ENCODE measurements around the gene MYH16. TPM values are rescaled to one million over a fixed set of nuclear protein-coding genes. Genes with fewer than 3 reads are reported as not detected.
"Not testable (repeated sequence)": the region's sequence is repeated elsewhere in the genome, so short reads cannot be mapped to it uniquely, and the experiment has no call there.

MYH16 gene
- total RNA-seq, 1 experiment from 2014 or later: 0.78 TPM

DNA sequence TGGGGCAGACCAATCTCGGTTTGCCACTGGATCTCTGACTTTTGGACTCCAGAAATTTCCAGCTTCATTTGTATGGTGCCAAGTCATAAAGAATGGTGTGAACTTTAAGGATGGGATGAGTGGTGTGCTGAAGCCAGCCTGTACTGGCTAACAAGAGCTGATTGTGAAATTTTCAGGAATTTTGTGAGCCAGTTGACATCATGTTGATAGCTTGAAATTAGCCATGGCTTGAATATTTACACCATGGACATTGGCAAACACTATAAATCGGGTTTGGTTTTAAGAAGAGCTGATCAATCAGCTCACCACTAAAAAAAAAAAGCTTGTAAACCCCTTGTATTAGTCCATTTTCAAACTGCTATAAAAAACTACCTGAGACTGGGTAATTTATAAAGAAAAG lies 14.1 kb upstream of the MYH16 start:
- no peak for DNase-seq (ENCODE audit: low spot score)

DNA sequence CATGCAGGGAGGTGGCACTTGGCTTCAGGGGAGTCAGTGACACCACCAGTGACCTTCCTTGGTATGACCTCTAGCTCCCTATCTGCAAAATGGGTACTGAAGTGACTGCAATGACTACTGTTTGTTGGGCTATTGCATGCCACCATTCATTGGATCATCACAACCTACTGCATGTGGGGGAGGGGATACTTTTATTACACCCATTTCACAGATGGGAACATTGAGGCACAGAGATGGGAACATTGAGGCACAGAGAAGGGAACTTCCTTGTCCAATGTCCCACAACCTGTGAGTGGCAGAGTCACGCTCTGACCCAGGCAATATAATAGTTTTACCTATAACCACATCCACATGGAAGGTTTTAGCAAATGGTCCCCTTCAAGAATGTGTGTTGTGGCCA lies 12.2 kb upstream of the MYH16 start:
- DNase-seq (ENCODE audit: low spot score): no peak

DNA sequence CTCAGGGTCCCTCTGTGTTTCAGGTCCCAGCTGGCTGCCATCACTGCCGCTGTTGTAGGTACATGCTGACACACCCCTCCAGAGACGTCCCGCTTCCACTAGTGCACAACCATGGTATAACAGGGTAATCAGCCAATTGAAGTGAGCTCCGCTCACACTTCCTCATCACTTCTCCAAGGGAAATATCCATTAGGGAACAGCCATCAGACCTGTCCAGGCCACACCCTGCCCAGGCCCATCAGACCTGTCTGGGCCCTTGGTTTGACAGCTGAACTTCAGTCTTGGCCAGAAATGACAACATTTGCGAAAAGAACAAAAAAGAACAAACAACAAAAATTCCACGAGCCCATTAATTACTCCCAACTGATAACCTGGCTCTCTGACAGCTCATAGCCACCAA lies 11.0 kb upstream of the MYH16 start:
- DNase-seq (ENCODE audit: low spot score): no peak

DNA sequence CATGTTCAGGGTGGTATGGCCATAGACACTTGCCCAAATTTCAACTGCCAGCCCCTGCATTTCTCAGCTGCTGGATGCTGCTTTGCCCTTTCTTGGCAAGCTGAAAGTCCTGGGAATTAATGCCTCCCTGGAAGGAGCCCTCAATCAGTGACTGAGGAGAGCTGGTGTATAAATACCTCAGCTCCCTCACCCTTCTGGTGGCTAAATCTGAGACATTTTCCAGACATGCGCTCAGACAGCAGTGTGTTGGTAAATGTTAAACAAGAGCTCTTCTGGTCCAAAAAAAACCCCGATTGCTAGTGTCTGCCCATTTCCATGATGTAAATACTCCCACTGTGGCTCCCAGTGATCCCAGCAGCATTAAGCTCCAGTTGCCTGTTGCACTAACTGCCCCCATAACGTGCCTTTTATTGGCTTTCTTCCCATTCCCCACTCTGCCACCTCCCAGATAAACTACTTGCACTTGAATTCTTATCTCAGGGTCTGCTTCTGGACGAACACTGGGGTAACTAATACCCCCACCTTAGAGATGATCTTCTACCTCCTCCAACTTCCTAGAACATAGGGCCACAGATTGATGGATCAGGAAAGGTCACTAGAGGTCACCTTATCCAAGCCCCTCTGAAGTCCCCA lies 6.7 kb upstream of the MYH16 start:
- no peak for DNase-seq (ENCODE audit: low spot score)

DNA sequence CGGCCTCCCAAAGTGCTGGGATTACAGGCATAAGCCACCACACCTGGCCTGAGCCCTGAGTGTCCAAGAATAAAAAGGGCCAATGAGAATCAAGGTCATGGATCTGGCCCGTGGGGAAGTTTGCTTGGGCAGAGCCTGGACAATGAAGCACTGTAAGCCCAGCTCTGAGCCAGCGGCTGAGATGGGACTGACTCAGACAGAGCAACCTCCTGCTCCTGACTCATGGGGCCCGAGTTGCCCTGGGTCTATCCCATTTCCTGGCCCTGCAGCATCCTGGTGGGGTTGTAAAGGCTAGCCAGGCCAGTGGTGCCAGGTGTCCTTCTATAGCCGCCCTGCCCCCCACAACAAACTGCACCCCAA lies 5.2 kb upstream of the MYH16 start:
- peak; percentile 97 for DNase-seq (ENCODE audit: low spot score)

DNA sequence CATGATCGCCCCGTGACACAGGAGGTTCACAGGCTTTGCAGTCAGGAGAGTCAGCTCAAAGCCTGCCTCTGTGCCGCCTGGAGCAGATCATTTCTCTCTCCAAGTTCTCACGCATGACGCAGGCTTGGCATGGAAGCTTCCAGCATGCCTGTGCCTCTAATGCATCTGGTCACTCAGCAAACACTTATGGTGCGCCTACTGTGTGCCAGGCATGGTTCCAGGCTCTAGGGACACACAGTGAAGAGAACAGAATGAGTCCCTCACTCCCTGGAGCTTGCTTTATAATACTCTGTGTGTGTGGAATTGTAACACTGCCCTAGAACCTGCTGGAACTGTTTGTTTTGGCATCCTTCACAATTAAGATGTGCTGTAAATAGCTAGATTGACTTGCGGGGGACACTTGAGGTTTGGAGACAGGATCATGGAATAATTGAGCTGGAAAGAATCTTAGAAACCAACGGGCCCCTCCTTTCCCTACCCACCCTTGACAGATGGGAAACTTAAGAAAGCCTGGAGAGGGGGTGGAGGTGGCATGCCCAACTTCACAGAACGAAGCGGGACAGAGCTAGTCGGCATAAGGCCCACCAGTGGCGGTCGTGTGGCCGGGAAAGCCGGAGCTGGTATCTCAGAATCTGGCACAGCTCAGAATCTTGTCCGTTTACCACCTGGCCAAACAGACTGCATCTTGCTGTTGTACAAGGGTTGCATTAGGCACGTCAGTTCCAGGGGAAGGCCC lies 4.6 kb upstream of the MYH16 start:
- DNase-seq (ENCODE audit: low spot score): peak; percentile 69

DNA sequence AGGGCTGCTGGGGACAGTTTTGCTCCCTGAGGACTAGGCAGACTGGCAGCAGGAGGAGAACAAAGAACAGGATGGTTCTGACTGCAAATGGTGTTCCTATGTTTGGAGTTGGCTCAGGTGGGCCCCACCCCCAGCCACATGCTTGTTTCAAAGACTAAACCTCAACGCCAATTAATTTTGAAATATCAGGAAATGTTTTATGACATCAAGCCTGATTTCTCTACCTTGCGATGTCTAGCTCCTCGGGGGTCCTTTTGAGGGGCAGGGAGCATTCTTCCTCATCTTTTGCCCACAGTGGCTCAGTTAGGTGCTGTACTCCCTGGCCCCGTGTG lies 4.1 kb upstream of the MYH16 start:
- DNase-seq (ENCODE audit: low spot score): no peak

DNA sequence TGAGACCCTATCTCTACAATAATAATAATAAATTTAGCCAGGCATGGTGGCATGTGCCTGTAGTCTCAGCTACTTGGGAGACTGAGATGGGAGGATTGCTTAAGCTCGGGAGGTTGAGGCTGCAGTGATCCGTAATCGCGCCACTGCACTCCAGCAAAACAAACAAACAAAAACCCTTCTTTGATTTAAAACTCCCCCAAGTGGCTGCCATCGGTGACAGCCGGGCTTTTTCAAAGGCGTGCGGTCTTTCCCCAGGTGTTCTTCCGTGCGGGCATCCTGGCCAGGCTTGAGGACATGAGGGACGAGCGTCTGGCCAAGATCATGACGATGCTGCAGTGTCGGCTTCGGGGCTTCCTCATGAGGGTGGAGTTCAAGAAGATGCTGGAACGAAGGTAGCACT lies 1.9 kb upstream of the MYH16 start:
- DNase-seq (ENCODE audit: low spot score): no peak

DNA sequence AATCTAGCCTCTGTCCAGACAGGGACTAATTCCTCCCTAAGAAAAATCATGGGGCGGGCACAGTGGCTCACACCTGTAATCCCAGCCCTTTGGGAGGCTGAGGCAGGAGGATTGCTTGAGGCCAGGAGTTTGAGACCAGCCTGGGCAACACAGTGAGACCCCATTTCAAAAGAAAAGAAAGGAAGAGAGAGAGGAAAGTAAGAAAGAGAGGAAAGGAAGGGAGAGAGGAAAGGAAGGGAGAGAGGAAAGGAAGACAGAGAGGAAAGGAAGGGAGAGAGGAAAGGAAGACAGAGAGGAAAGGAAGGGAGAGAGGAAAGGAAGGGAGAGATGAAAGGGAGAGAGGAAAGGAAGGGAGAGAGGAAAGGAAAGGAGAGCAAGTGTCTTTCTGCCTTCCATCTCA lies 922 bp downstream of the MYH16 start:
- DNase-seq (ENCODE audit: low spot score): not testable (repeated sequence)

DNA sequence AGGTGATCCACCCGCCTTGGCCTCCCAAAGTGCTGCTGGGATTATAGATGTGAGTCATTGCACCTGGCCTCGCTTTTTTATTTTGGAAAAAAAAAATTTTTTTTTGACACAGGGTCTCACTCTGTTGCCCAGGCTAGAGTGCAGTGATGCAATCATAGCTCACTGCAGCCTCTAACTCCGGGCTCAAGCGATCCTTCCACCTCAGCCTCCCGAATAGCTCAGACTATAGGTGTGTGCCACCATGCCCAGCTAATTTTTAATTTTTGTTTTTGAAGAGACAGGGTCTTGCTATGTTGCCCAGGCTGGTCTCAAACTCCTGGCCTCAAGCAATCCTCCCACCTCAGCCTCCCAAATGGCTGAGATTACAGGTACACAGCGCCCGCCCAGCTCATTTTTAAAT lies 2.3 kb downstream of the MYH16 start:
- not testable (repeated sequence) for DNase-seq (ENCODE audit: low spot score)

DNA sequence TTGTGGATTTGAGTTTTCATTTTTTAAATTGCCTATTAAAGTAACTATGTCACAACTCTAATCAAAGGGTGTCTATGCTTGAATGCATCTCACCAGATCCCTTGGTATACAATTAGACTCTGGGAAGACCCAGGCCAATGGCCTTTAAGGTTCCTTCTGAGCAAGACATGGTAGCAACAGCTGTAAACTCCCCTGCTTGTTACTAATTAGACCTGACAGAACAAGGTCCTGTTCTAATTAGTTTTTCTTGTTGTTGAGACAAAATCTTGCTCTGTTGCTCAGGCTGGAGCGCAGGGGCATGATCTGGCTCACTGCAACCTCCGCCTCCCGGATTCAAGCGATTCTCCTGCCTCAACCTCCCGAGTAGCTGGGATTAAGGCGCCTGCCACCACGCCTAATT lies 2.9 kb downstream of the MYH16 start:
- DNase-seq (ENCODE audit: low spot score): no peak

DNA sequence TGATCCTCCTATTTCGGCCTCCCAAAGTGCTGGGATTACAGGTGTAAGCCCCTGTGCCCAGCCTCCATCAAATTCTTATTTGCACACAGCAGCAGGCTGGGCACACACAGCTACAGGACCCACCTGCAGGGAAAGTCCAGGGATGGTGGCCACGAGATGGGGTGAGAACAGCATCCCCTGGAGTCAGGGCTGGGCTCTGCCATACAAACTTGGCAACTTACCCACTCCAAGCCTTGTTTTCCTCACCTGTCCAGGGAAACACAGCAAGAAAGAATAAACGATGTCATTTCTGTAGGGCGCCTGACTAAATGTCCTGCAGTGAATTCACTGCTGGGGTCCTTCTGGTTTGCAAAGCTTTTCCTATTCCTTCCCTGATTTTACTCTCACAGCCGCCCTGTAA lies 5.5 kb downstream of the MYH16 start:
- DNase-seq (ENCODE audit: low spot score): no peak

DNA sequence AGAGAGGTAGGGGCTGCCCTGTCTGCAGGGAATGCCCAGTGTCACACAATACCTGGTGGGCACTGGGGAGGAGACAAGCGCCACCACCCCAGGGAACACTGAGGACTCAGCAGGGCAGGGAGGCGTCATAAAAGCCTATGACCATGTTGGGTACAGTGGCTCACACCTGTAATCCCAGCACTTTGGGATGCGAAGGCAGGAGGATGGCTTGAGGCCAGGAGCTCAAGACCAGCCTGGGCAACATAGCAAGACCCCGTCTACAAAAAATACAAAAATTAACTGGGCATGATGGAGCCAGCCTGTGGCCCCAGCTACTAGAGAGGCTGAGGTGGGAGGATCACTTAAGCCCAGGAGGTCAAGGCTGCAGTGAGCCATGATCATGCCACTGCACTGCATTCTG lies 11.5 kb downstream of the MYH16 start:
- DNase-seq (ENCODE audit: low spot score): not testable (repeated sequence)

DNA sequence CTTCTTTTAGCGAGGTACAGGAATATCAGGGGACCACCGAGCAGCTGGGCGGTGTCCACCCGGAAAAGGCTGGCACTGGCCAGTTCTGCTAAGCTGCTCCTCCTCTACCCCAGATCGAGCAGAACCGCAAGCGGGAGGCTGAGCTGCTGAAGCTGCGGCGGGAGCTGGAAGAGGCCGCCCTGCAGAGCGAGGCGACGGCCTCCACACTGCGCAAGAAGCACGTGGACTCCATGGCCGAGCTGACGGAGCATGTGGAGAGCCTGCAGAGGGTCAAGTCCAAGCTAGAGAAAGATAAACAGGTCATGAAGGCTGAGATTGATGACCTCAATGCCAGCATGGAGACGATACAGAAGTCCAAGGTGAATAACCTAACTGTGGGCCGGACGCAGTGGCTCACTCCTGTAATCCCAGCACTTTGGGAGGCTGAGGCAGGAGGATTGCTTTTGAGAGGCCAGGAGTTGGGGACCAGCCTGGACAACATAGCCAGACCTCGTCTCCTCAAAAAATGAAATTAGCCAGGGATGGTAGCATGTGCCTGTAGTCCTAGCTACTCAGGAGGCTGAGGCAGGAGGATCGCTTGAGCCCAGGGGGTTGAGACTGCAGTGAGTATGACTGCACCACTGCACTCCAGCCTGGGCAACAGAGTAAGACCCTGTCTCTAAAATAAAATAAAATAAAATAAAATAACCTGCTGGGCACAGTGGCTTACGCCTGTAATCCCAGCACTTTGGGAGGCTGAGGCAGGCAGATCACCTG lies 15.3 kb downstream of the MYH16 start:
- DNase-seq (ENCODE audit: low spot score): no peak

DNA sequence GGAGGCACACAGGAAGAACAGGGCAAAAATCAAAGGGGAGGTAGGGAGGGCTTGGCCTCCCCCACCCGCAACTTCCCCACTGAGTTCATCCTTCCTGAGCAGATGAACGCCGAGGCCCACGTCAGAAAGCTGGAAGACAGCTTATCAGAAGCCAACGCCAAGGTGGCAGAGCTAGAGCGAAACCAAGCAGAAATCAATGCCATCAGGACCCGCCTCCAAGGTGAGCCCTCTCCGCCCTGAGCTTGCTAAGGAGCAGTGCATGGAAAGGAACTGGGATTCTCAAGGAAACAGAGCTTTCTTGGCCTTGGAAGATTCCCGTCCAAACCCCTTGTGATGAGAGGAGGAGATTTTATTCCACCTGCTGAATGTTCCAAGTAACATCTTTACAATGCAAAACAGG lies 16.5 kb downstream of the MYH16 start:
- no peak for DNase-seq (ENCODE audit: low spot score)

DNA sequence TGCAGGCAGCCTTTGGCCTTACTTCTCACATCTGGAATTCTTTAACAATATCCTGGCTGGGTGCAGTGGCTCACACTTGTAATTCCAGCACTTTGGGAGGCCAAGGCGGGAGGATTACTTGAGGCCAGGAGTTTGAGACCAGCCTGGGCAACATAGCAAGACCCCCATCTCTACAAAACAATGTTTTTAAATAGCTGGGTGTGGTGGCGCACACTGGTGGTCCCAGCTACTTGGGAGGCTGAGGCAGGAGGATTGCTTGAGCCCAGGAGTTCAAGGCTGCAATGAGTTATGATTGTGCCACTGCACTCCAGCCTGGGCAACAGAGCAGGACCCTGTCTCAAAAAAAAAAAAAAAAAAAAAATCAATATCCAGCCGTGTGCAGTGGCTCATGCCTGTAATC lies 17.5 kb downstream of the MYH16 start:
- not testable (repeated sequence) for DNase-seq (ENCODE audit: low spot score)

DNA sequence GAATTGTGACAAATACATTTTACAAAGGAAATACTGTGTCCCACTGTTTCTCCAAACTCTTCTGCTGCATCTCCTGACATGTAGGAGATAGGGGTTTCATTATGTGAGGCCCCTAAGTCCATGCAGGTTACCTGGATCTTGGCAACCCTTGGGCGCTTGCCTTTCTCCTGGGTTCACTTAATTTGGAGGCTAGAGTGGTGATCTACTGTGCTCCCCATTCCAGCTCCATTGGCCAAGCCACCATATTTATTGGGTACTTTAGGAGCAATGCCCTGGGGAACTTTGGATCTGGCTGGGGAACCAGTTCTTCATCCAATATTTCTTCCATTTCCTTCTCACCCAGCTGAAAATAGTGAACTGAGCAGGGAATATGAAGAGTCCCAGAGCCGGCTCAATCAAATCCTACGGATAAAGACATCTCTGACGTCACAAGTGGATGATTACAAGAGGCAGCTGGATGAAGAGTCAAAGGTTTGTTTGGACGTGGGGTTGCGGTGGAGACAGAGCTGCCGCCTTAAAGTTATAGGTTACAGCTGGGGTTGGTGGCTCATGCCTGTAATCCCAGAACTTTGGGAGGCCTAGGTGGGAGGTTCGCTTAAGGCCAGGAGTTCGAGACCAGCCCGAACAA lies 18.5 kb downstream of the MYH16 start:
- DNase-seq (ENCODE audit: low spot score): no peak

DNA sequence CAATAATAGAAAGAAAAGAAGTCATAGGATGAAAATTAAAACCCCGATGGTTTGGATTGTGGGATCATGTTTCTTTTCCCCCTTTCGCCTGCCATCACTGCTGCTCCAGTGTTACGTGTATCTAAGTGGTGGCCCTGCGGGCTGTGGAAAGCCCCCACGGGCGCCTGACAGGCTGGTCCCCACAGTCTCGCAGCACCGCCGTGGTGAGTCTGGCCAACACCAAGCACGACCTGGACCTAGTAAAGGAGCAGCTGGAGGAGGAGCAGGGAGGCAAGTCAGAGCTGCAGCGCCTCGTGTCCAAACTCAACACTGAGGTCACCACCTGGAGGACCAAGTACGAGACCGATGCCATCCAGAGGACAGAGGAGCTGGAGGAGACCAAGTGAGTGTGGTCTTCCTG lies 19.5 kb downstream of the MYH16 start:
- DNase-seq (ENCODE audit: low spot score): no peak

DNA sequence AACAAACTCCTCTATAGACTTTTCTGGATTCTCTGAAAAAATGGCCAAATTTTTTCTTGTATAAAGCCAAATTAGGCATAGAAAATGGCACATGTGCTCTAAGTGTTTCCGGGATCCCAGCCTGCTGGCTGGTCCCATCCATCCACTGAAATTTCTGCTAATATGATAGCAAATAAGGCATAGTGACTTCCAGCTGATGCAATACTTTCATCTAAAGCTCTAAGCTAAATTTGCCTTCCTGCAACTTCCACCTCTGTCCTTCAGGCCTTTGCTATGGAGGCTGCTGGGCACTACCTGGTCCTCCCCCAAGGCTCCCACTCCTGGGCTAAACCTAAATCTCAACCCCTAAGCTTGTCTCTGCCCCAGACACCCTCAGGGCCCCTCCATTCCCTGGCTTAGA lies 20.5 kb downstream of the MYH16 start:
- no peak for DNase-seq (ENCODE audit: low spot score)

DNA sequence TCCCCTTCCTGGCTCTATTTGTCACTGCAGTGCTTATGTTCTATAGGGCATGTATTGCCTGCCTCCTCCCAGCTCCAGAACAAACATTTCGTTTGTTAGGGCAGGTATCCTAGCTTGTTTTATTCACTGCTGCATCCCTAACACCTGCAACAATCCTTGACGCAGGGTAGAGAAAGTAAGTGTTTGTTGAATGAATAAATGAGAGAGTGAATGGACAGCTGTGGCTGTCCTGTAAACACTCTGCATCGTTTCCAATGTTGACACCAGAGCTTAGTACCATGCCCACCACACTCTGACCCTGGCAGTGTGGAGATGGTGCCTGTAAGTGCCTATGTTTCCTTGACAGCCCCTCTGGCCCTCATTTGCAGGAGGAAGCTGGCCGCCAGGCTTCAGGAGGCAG lies 21.0 kb downstream of the MYH16 start:
- no peak for DNase-seq (ENCODE audit: low spot score)

DNA sequence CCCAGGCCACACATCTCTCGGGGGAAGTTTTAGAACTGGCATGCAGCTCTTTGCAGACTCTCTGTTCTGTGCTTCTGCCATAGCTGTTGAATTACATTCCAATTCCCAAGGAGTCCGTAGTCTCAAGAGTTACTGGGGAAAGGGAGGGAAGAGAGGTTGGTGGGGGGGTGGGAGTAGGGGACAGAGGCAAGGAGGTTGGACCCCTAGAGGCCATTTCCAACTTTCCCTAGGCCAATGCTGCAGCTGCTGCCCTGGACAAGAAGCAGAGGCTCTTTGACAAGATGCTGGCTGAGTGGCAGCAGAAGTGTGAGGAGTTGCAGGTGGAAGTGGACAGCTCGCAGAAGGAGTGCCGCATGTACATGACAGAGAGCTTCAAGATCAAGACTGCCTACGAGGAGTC lies 23.8 kb downstream of the MYH16 start:
- DNase-seq (ENCODE audit: low spot score): no peak

DNA sequence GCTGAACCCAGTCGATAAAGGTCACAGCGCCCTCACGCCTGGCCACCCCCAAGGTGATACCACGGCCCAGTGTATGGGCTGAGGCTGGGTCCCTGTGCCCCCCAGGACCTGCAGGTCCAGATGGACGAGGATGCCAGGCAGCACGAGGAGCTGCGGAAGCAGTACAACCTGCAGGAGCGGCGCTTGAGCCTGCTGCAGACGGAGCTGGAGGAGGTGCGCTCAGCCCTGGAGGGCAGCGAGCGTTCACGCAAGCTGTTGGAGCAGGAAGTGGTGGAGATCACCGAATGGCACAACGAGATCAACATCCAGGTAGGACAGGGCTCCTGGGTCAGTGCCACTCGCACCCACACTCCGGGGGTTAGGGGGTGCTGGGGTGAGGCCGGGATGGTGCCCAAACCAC lies 28.9 kb downstream of the MYH16 start:
- no peak for DNase-seq (ENCODE audit: low spot score)
